Caki2 (cell line): ENCODE measurements around the gene KHDC3L. TPM values are rescaled to one million over a fixed set of nuclear protein-coding genes. Genes with fewer than 3 reads are reported as not detected.
A peak's percentile ranks its signal among the peaks of the same experiment; 100 is the strongest.
"Not testable (repeated sequence)": the region's sequence is repeated elsewhere in the genome, so short reads cannot be mapped to it uniquely, and the experiment has no call there.

Experiments
- DNase-seq: peaks from one replicate; pipeline ENCODE4 v3.0.0-alpha.2; 2015; ENCODE audit warnings: low read depth
- in situ Hi-C: cut with HindIII; loops from 2 replicates; pipeline ENCODE4 v1.10.0; 2016; ENCODE audit warnings: low sequenced_read_pairs, low pct_unique_long_range_greater_than_20kb, mixed read lengths
- total RNA-seq: library from RNA; depleted of rRNA; stranded (reverse); fragments of >200 nt; shearing (Covaris generic); gene quantifications from 2 replicates; pipeline ENCODE4 v1.2.3, GENCODE V29; 2014; ENCODE audit warnings: low replicate concordance

Gene KHDC3L
- total RNA-seq, 1 experiment from 2014 or later, result not detected

DNA sequence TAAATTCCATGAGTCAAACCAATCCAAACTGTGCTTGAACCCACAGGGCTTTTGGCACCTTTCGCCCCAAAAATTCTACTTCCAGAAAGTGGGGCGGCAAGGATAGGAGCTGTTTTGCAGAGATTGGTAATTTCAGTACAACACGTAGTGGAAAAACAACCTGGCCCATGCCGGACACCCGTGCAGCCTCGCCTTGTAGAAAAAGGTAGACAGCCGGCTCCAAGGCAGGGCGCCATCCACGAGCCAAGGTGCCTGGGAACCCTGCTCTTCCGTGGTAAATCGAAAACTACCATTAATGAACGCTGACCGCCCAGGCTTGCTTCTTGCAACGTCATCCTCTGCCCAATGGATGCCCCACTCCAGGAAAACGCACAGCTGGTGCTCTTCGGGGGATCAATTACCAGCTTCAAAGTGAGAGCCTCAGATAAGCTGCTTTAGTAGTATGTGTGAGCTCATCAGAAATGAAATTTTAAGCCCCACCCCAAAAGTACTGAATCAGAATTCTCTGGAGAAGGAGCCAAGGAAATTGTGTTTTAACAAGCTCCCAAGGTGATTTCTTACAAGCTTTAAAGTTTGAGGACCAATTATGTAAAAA is 5.4 kb downstream of the KHDC3L start:
- in situ Hi-C loops, result no loop called here
- DNase-seq, result no peak

GRCh38 chr6:73368675-73369074 is 6.2 kb downstream of the KHDC3L start:
- in situ Hi-C loops, result no loop called here
- DNase-seq, result no peak

GRCh38 chr6:73369157-73369556 is 6.7 kb downstream of the KHDC3L start:
- in situ Hi-C loops, result no loop called here
- no peak for DNase-seq

DNA sequence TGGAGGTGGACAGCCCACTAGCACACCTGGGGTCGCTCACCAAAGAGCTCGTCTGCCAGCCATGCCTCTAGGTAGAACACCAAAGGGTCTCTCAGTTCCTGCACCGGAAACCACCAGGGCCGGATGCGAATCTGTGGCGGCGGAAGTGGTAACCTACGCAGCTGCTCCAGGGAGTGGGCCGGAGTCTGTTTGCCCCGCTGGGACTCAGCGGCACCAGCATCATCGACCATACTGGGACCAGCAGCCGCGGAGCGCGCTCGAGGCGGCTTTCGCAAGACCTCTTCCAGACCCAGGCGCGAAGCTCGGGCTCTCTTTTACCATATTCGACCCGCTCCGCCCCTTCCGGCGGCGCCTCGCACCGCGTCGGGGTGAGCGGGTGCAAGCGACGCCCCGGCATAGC is 7.1 kb downstream of the KHDC3L start, which contains the start of gene OOEP:
Gene OOEP (minus strand): TSS at position 335 of the 400 bp plus-strand sequence. CDS start 105 bp downstream, at position 230.
- DNase-seq, result no peak
- in situ Hi-C loops, result no loop called here

DNA sequence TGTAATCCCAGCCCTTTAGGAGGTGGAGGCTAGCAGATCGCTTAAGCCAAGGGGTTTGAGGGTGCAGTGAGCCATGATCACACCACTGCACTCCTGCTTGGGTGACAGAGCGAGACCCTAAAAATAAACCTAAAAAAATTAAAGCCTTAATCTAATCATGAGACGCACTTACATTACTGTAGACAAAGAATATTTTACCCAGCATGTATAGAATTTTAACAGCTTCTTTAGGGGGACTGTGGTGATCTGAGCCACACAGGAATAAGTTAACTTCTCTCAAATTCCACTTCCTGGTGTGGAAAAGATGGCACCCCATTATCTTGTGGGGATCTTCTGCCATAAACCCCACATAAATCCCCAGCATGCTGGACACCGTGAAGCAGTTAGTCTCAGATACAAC is 9.5 kb downstream of the KHDC3L start:
- in situ Hi-C loops, result no loop called here
- no peak for DNase-seq

- in situ Hi-C loops, result no loop called here
- no peak for DNase-seq
Measured at GRCh38 chr6:73372516-73372915, 10.1 kb downstream of the KHDC3L start.

DNA sequence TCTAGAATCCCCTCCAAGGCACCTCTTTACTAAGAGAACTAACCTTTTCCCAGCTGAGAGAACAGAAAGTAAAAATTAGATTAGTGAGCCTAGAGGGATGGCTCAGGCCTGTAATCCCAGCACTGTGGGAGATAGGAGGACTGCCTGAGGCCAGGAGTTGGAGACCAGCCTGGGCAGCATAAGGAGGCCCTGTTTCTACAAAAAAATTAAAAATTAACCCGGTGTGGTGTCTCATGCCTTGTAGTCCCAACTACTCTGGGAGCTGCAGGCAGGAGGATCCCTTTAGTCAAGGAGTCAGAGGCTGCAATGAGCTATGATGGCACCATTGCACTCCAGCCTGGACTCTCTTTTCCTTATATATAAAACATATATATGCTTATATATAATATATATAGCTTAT is 12.8 kb downstream of the KHDC3L start:
- in situ Hi-C loops, result no loop called here
- DNase-seq, result peak; percentile 18

DNA sequence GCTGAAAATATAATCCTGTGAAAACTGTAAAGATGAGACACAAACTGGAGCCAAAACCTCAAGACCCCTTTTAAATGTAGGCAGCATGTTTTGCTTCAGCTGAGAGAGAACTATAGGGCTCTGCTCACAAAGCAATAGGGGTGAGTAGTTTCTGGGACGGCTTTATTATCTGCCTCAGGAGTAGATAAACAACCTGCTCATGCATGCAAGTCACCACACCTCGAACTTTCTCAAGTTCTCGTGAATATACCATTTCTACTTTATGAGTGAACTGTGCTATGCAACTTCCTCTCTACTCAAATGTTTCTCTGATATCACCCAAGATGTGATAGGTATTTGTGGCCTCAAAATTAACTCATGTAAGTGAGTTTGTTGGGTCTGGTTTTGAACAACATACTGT is 14.8 kb downstream of the KHDC3L start:
- in situ Hi-C loops, result no loop called here
- no peak for DNase-seq

DNA sequence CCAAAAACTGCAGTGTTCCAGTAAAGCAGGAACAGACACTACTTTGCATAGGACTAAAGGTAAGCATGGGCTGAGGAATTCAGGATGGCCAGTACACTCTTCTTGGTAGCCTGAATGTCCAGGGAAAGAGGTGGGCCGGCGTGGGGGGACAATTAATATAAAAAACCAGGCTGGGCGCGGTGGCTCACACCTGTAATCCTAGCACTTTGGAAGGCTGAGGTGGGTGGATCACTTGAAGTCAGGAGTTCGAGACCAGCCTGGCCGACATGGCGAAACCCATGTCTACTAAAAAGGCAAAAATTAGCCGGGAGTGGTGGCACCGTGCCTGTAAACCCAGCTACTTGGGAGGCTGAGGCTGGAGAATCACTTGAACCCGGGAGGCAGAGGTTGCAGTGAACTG is 19.1 kb downstream of the KHDC3L start:
- not testable (repeated sequence) for DNase-seq

DNA sequence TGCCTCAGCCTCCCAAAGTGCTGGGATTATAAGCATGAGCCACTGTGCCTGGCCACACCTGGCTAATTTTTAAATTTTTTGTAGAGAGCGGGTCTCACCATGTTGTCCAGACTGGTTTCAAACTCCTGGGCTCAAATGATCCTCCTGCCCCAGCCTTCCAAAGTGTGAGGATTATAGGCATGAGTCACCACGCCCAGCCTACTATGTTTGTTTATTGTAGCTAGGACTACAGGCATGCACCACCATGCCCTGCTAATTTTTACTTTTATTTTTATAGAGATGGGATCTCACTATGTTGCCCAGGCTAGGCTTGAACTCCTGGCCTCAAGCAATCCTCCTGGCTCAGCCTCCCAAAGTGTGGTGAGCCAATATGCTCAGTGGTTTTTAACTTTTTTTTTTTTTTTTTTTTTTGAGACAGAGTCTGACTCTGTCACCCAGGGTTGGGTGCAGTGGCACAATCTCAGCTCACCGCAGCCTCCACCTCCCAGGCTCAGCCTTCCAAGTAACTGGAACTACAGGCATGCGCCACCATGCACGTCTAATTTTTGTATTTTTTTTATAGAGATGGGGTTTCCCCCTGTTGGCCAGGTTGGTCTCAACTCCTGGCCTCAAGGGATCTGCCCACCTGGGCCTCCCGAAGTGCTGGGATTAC is 20.1 kb downstream of the KHDC3L start:
- peak; percentile 13 for DNase-seq
- in situ Hi-C loops, result no loop called here

More for the DNA sequence above, 19.1 kb downstream of the KHDC3L start:
- in situ Hi-C loops, result not testable (repeated sequence)

DNA sequence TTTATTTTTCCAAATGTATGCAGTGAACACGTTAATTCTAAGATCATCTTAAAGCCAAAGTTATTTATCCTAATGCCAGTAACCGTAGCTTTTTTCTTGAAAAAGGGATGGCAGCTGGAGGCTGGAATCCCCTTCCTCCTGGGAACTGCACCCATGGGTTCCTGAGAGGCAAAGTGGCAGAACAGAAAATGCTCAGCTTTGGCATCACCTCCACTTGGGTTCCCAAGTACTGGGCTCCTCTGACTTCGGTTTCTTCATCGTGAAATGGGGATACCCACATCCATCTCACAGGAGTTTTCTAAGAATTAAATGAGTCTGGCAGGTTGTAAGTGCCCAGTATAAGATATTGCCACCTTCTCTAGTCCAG is 26.0 kb downstream of the KHDC3L start:
- in situ Hi-C loops, result no loop called here

DNA sequence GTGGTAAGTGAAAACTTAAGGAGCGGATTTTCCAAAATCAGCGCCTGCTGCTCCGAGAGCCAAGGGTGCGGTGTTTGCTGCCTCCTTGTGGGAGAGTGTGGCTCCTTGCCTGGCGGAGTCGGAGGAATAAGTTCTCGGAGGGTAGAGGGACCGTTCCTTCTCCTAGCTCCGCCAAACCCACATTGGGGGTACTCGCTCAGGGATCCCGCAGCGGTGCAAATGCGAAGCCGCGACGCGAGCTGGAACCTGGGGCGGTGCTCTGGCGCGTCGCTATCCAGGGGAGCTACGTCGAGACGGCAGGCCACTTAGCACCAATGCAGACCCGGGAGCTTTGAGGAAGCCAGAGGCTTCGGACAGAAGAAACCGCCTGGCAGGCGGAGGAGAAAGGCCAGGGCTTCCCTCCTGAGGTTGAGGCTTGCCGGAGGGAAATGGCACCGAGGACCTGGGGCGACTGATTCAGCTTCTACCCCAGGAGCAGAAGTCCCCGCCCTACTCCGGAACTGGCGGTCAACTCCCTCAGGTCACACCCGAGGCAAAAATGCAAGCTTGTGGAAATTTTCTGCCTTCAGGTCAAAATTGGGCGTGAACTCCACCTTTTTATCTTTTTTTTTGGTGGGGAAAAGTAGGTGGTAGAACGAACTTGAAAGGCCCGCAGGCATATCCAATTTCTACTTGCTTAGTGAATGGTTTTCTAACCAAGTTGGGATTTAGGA is 26.5 kb downstream of the KHDC3L start:
- in situ Hi-C loops, result no loop called here
- peak; percentile 69 for DNase-seq

More for the DNA sequence above, 26.0 kb downstream of the KHDC3L start:
- DNase-seq, result no peak

- DNase-seq, result no peak
- in situ Hi-C loops, result no loop called here
Measured at GRCh38 chr6:73389854-73390253, 27.4 kb downstream of the KHDC3L start.

GRCh38 chr6:73391675-73392074 is 29.2 kb downstream of the KHDC3L start:
- DNase-seq, result no peak
- in situ Hi-C loops, result no loop called here

GRCh38 chr6:73392188-73392587 is 29.7 kb downstream of the KHDC3L start:
- in situ Hi-C loops, DNase-seq: not testable (repeated sequence)

GRCh38 chr6:73393278-73393677 is 30.8 kb downstream of the KHDC3L start:
- in situ Hi-C loops, result no loop called here
- no peak for DNase-seq

DNA sequence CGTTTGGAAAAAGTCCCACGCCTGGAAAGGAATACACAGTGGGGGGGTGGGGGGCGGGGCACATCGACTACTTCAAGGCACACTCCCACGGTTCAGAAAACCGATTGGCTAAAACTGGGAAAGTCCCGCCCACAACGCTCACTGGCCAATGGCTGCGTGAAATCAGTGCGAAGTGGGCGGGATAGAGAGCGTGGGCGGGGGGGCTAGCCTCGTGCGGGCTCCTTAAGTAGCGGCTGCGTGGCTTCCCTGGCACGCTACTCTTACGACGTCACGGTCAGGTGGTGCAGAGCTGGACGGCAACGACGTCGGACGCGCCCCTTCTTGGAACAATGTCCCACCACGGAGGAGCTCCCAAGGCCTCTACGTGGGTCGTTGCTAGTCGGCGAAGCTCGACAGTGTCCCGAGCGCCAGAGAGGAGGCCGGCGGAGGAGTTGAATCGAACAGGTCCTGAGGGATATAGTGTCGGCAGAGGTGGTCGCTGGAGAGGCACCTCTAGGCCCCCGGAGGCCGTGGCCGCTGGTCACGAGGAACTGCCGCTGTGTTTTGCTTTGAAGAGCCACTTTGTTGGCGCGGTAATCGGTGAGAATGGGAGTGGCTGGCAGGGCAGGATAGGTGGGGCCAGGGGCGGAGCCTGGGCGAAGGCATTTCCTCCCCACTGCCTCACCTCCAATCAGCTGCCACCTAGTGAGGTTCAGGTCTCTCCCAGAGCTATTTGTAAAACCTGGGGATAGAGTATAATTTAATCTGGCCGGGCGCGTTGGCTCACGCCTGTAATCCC is 32.3 kb downstream of the KHDC3L start, which contains the start of gene DDX43:
Gene DDX43 (plus strand): TSS at position 252 of the 778 bp plus-strand sequence. CDS start 78 bp downstream, at position 330.
- in situ Hi-C loops, result no loop called here
- peak; percentile 85 for DNase-seq

GRCh38 chr6:73395875-73396274 is 33.4 kb downstream of the KHDC3L start:
- in situ Hi-C loops, result no loop called here

GRCh38 chr6:73400656-73401055 is 38.2 kb downstream of the KHDC3L start:
- no peak for DNase-seq
- in situ Hi-C loops, result no loop called here

More at GRCh38 chr6:73395875-73396274, 33.4 kb downstream of the KHDC3L start:
- no peak for DNase-seq
